Measurements from ENCODE around the gene MICAL3. TPM values are rescaled to one million over a fixed set of nuclear protein-coding genes. Genes with fewer than 3 reads are reported as not detected.
A peak's percentile ranks its signal among the peaks of the same experiment; 100 is the strongest.

MICAL3 gene
- total and polyA plus RNA-seq, 9 donors, result 21.9 to 50.1 (median 32.2) TPM

- no peak overlapping the region for H3K4me3 ChIP-seq (ENCODE audit: low read length)
- H3K36me3 ChIP-seq (ENCODE audit: control insufficient read depth, insufficient read depth, low read length), result no peaks in the 10 kb centered on the region
- H3K4me1 ChIP-seq (ENCODE audit: control insufficient read depth, insufficient read depth, low read length), result peaks cover 54% of the 10 kb centered on the region
- no peaks in the 10 kb centered on the region for H3K9me3 ChIP-seq (replicated peaks; ENCODE audit: control insufficient read depth, low read depth, low read length)
- H3K27me3 ChIP-seq (ENCODE audit: control insufficient read depth, insufficient read depth, low read length), result no peaks in the 10 kb centered on the region
- 65% methylated on average over 8 of the region's 10 CpGs for WGBS (ENCODE audit: insufficient coverage)
- H3K27ac ChIP-seq (ENCODE audit: low read length), result peak overlapping the region; percentile 65
- peak; percentile 53 for DNase-seq
Observed at GRCh38 chr22:17950651-17951214, 73.6 kb downstream of the MICAL3 start.

GRCh38 chr22:17949642-17950473, 74.5 kb downstream of the MICAL3 start:
- no peak overlapping the region for H3K4me3 ChIP-seq (ENCODE audit: low read length)
- H3K36me3 ChIP-seq (ENCODE audit: control insufficient read depth, insufficient read depth, low read length), result no peaks in the 10 kb centered on the region
- no peaks in the 10 kb centered on the region for H3K9me3 ChIP-seq (replicated peaks; ENCODE audit: control insufficient read depth, low read depth, low read length)
- peaks cover 52% of the 10 kb centered on the region for H3K4me1 ChIP-seq (ENCODE audit: control insufficient read depth, insufficient read depth, low read length)
- WGBS (ENCODE audit: insufficient coverage), result 87% methylated on average over 10 of the region's 14 CpGs
- no peak for DNase-seq
- peak overlapping the region; percentile 65 for H3K27ac ChIP-seq (ENCODE audit: low read length)
- no peaks in the 10 kb centered on the region for H3K27me3 ChIP-seq (ENCODE audit: control insufficient read depth, insufficient read depth, low read length)

GRCh38 chr22:17948101-17948500, 76.3 kb downstream of the MICAL3 start:
- H3K27ac ChIP-seq (ENCODE audit: low read length), result no peak overlapping the region

DNA sequence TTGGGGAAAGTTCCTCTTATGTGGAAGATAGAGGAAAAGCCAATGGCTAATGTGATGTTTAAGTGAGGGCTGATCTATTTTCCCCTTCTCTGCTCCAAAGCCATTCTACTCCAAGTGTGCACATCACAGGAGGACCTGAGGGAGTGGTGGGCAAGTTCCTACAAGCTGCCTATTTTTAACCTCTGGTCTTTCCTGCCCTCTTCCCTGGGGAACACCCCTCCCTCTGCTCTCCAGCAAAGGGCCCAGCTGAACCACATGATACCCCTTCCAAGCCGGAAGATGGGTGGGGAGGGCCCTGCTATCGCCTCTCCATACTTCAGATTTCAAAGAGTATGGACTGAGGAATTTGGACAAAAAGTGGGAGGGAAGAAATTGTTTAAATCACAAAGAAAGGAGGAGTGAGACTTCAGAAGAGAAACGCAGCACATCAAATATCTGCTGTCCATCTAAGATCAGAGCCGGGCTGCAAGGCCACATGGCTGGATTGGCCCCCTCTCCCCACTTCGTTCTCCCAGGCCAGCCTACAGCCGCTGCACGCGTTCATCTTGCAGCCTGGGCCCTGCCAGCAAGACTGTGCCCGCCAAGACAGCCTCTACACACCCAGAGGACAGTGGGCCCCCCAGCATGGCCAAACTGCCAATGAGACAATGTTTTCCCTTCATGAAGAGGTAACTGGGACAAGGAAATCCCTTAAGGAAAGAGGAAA, 77.5 kb downstream of the MICAL3 start:
- Histone ChIP-seq H3K9me3 (replicated peaks; ENCODE audit: control insufficient read depth, low read depth, low read length) (no peaks in the 10 kb centered on the region), H3K27me3 (ENCODE audit: control insufficient read depth, insufficient read depth, low read length) (no peaks in the 10 kb centered on the region), H3K4me1 (ENCODE audit: control insufficient read depth, insufficient read depth, low read length) (peaks cover 68% of the 10 kb centered on the region), H3K27ac (ENCODE audit: low read length) (no peak overlapping the region), H3K36me3 (ENCODE audit: control insufficient read depth, insufficient read depth, low read length) (no peaks in the 10 kb centered on the region), H3K4me3 (ENCODE audit: low read length) (no peak overlapping the region)
- DNase-seq, result no peak
- WGBS (ENCODE audit: insufficient coverage), result 53% methylated on average over 3 of the region's 9 CpGs

More at GRCh38 chr22:17948101-17948500, 76.3 kb downstream of the MICAL3 start:
- DNase-seq, result no peak
- Histone ChIP-seq H3K4me1 (ENCODE audit: control insufficient read depth, insufficient read depth, low read length) (peaks cover 65% of the 10 kb centered on the region), H3K36me3 (ENCODE audit: control insufficient read depth, insufficient read depth, low read length) (no peaks in the 10 kb centered on the region), H3K27me3 (ENCODE audit: control insufficient read depth, insufficient read depth, low read length) (no peaks in the 10 kb centered on the region), H3K9me3 (replicated peaks; ENCODE audit: control insufficient read depth, low read depth, low read length) (no peaks in the 10 kb centered on the region), H3K4me3 (ENCODE audit: low read length) (no peak overlapping the region)
- 64% methylated on average over 6 of the region's 9 CpGs for WGBS (ENCODE audit: insufficient coverage)

- no peaks in the 10 kb centered on the region for H3K27me3 ChIP-seq (ENCODE audit: control insufficient read depth, insufficient read depth, low read length)
- 60% methylated on average over 9 of the region's 16 CpGs for WGBS (ENCODE audit: insufficient coverage)
- peaks cover 70% of the 10 kb centered on the region for H3K4me1 ChIP-seq (ENCODE audit: control insufficient read depth, insufficient read depth, low read length)
- H3K27ac ChIP-seq (ENCODE audit: low read length), result no peak overlapping the region
- no peak for DNase-seq
- no peak overlapping the region for H3K4me3 ChIP-seq (ENCODE audit: low read length)
- H3K9me3 ChIP-seq (replicated peaks; ENCODE audit: control insufficient read depth, low read depth, low read length), result no peaks in the 10 kb centered on the region
- H3K36me3 ChIP-seq (ENCODE audit: control insufficient read depth, insufficient read depth, low read length), result no peaks in the 10 kb centered on the region
Observed at GRCh38 chr22:17945888-17946648, 78.3 kb downstream of the MICAL3 start.

DNA sequence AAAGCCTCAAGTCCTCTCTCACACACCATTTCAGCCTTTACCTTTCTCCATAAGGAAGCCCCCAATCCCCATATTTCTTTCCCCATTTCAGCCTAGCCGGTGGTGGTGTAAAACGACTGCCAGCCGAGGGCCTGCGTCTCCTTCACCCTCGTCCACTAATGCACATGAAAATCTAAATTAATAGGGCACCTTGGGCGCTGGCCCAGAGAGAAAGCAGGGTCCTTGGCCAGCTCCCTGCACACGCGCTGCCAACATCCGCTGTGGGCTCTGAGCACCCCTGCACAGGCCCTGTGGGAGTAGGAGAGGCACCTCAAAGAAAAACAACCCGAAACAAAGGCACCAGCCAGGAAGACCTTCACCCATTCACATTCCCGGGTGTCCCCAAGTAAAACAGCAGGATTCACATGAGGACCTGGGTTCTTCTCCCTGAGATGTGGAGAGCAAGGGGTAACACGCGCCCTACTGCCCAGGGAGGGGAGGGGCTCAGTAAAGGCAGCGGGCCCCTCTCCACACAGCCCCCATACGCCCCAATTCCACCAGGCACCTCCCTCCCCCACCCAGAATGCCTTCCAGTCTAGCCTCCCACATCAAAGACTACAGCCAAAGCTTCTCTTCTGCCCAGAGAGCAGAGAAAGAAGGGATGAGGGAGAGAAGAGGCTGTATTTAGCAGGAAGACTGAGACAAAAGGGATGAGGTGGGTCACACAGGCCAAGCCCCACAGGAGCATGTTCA, 79.0 kb downstream of the MICAL3 start:
- no peak overlapping the region for H3K27ac ChIP-seq (ENCODE audit: low read length)
- H3K4me3 ChIP-seq (ENCODE audit: low read length), result no peak overlapping the region
- no peaks in the 10 kb centered on the region for H3K9me3 ChIP-seq (replicated peaks; ENCODE audit: control insufficient read depth, low read depth, low read length)
- WGBS (ENCODE audit: insufficient coverage), result 87% methylated on average over 4 of the region's 15 CpGs
- H3K4me1 ChIP-seq (ENCODE audit: control insufficient read depth, insufficient read depth, low read length), result peaks cover 63% of the 10 kb centered on the region
- no peaks in the 10 kb centered on the region for H3K36me3 ChIP-seq (ENCODE audit: control insufficient read depth, insufficient read depth, low read length)
- H3K27me3 ChIP-seq (ENCODE audit: control insufficient read depth, insufficient read depth, low read length), result no peaks in the 10 kb centered on the region
- no peak for DNase-seq

- Histone ChIP-seq H3K4me1 (ENCODE audit: control insufficient read depth, insufficient read depth, low read length) (peaks cover 56% of the 10 kb centered on the region), H3K36me3 (ENCODE audit: control insufficient read depth, insufficient read depth, low read length) (no peaks in the 10 kb centered on the region)
- 70% methylated on average over 7 of the region's 9 CpGs for WGBS (ENCODE audit: insufficient coverage)
Observed at GRCh38 chr22:17944256-17944655, 80.1 kb downstream of the MICAL3 start.

GRCh38 chr22:17943533-17944249, 80.7 kb downstream of the MICAL3 start:
- H3K9me3 ChIP-seq (replicated peaks; ENCODE audit: control insufficient read depth, low read depth, low read length), result no peaks in the 10 kb centered on the region
- 90% methylated on average over 2 of the region's 6 CpGs for WGBS (ENCODE audit: insufficient coverage)
- DNase-seq, result no peak
- H3K4me1 ChIP-seq (ENCODE audit: control insufficient read depth, insufficient read depth, low read length), result peaks cover 59% of the 10 kb centered on the region
- no peak overlapping the region for H3K4me3 ChIP-seq (ENCODE audit: low read length)
- peak overlapping the region; percentile 20 for H3K27ac ChIP-seq (ENCODE audit: low read length)
- no peaks in the 10 kb centered on the region for H3K36me3 ChIP-seq (ENCODE audit: control insufficient read depth, insufficient read depth, low read length)
- no peaks in the 10 kb centered on the region for H3K27me3 ChIP-seq (ENCODE audit: control insufficient read depth, insufficient read depth, low read length)

More at GRCh38 chr22:17944256-17944655, 80.1 kb downstream of the MICAL3 start:
- DNase-seq, result no peak
- H3K27me3 ChIP-seq (ENCODE audit: control insufficient read depth, insufficient read depth, low read length), result no peaks in the 10 kb centered on the region
- H3K9me3 ChIP-seq (replicated peaks; ENCODE audit: control insufficient read depth, low read depth, low read length), result no peaks in the 10 kb centered on the region
- peak overlapping the region; percentile 20 for H3K27ac ChIP-seq (ENCODE audit: low read length)
- H3K4me3 ChIP-seq (ENCODE audit: low read length), result no peak overlapping the region

- H3K9me3 ChIP-seq (replicated peaks; ENCODE audit: control insufficient read depth, low read depth, low read length), result no peaks in the 10 kb centered on the region
- no peak overlapping the region for H3K4me3 ChIP-seq (ENCODE audit: low read length)
- H3K27ac ChIP-seq (ENCODE audit: low read length), result no peak overlapping the region
- H3K27me3 ChIP-seq (ENCODE audit: control insufficient read depth, insufficient read depth, low read length), result no peaks in the 10 kb centered on the region
- H3K4me1 ChIP-seq (ENCODE audit: control insufficient read depth, insufficient read depth, low read length), result peaks cover 62% of the 10 kb centered on the region
- no peak for DNase-seq
- H3K36me3 ChIP-seq (ENCODE audit: control insufficient read depth, insufficient read depth, low read length), result no peaks in the 10 kb centered on the region
- 91% methylated on average over 7 of the region's 8 CpGs for WGBS (ENCODE audit: insufficient coverage)
Observed at GRCh38 chr22:17942721-17943120, 81.6 kb downstream of the MICAL3 start.

Data from muscle of leg (tissue), 11 donors.